NCI-H524 treated with DMSO at 0.1 percent for 48 hours (cell line): ENCODE measurements around the gene CREB3L4.
"Not testable (repeated sequence)": the region's sequence is repeated elsewhere in the genome, so short reads cannot be mapped to it uniquely, and the experiment has no call there.

ENCODE experiments used
- DNase-seq: peaks from one replicate; lab custom pipeline; 2025; lab: John Stamatoyannopoulos, UW

CREB3L4 gene

GRCh38 chr1:153959454-153959853 lies 8.2 kb upstream of the CREB3L4 start:
- no peak for DNase-seq

- DNase-seq = no peak
These were observed 7.5 kb upstream of the CREB3L4 start for GRCh38 chr1:153960206-153960605.

GRCh38 chr1:153961421-153961820 lies 6.3 kb upstream of the CREB3L4 start:
- no peak for DNase-seq

GRCh38 chr1:153962088-153963029 lies 5.3 kb upstream of the CREB3L4 start:
- DNase-seq = no peak

- DNase-seq = peak; percentile 82
These were observed 4.5 kb upstream of the CREB3L4 start, which contains the start of gene SLC39A1 for GRCh38 chr1:153963030-153963849. SLC39A1 (minus strand) TSS chr1:153963537; CDS start chr1:153962715, 822 bp downstream.

- no peak for DNase-seq
These were observed 3.8 kb upstream of the CREB3L4 start for GRCh38 chr1:153963850-153964331.

- no peak for DNase-seq
These were observed 280 bp downstream of the CREB3L4 start for GRCh38 chr1:153968000-153968363.

GRCh38 chr1:153968408-153968807 lies 706 bp downstream of the CREB3L4 start:
- no peak for DNase-seq

GRCh38 chr1:153968972-153969371 lies 1.3 kb downstream of the CREB3L4 start:
- DNase-seq = no peak

GRCh38 chr1:153970346-153970745 lies 2.6 kb downstream of the CREB3L4 start:
- no peak for DNase-seq

GRCh38 chr1:153973071-153973470 lies 5.4 kb downstream of the CREB3L4 start:
- no peak for DNase-seq

- no peak for DNase-seq
These were observed 5.8 kb downstream of the CREB3L4 start for GRCh38 chr1:153973525-153973924.

- no peak for DNase-seq
These were observed 9.1 kb downstream of the CREB3L4 start for GRCh38 chr1:153976819-153977249.

GRCh38 chr1:153977250-153978240 lies 9.8 kb downstream of the CREB3L4 start, which contains the start of gene JTB:
JTB (minus strand) TSS chr1:153977674; CDS start chr1:153977252, 422 bp downstream.
- DNase-seq = no peak

- no peak for DNase-seq
These were observed 10.7 kb downstream of the CREB3L4 start for GRCh38 chr1:153978274-153978909.

- DNase-seq = not testable (repeated sequence)
These were observed 11.4 kb downstream of the CREB3L4 start for GRCh38 chr1:153979091-153979490.

- DNase-seq = not testable (repeated sequence)
These were observed 14.0 kb downstream of the CREB3L4 start for GRCh38 chr1:153981735-153982134.

GRCh38 chr1:153984123-153984894 lies 16.6 kb downstream of the CREB3L4 start:
- no peak for DNase-seq

- DNase-seq = no peak
These were observed 17.7 kb downstream of the CREB3L4 start for GRCh38 chr1:153985341-153985912.
